Liver (tissue), 9 donors: ENCODE results near the gene PAGE3. TPM values are rescaled to one million over a fixed set of nuclear protein-coding genes. Genes with fewer than 3 reads are reported as not detected.

ENCODE experiments used
- DNase-seq: peaks from one replicate; pipeline ENCODE4 v3.0.0-alpha.2; 2017; ENCODE audit warnings: low spot score
- H3K27ac ChIP-seq, 2 donors: one replicate each; pipeline ENCODE4 v1.7.0; 2013; ENCODE audit warnings: inconsistent platforms in 2 of 2, low read length in 2 of 2, control low read depth in 1 of 2, low read depth in 1 of 2, mild to moderate bottlenecking in 1 of 2
- H3K27me3 ChIP-seq, 4 donors: one replicate each; pipeline versions ENCODE4 v1.6.1 to v1.7.0; 2013; ENCODE audit warnings: low read length in 3 of 4, inconsistent platforms in 1 of 4, mild to moderate bottlenecking in 1 of 4, moderate library complexity in 1 of 4; ENCODE audit not compliant: control insufficient read depth in 4 of 4, insufficient read depth in 4 of 4
- H3K36me3 ChIP-seq, 4 donors: one replicate each; pipeline versions ENCODE4 v1.6.1 to v1.7.0; 2013; ENCODE audit warnings: low read length in 3 of 4, mild to moderate bottlenecking in 3 of 4, low read depth in 1 of 4, moderate library complexity in 1 of 4; ENCODE audit not compliant: control insufficient read depth in 4 of 4, insufficient read depth in 3 of 4
- H3K4me1 ChIP-seq, 4 donors: one replicate each; pipeline versions ENCODE4 v1.6.1 to v1.7.0; 2013; ENCODE audit warnings: low read length in 3 of 4, mild to moderate bottlenecking in 3 of 4, moderate library complexity in 1 of 4; ENCODE audit not compliant: control insufficient read depth in 4 of 4, insufficient read depth in 4 of 4
- H3K4me3 ChIP-seq, 3 donors: one replicate each; pipeline versions ENCODE4 v1.6.1 to v1.7.0; 2013; ENCODE audit warnings: low read length in 3 of 3, control low read depth in 1 of 3, low read depth in 1 of 3, mild to moderate bottlenecking in 1 of 3
- H3K9ac ChIP-seq, 2 donors: one replicate each; pipeline ENCODE4 v1.7.0; 2013; ENCODE audit warnings: low read length in 2 of 2, mild to moderate bottlenecking in 2 of 2, moderate library complexity in 2 of 2, control low read depth in 1 of 2, low read depth in 1 of 2
- H3K9me3 ChIP-seq, 4 donors: one replicate each; pipeline versions ENCODE4 v1.6.1 to v1.7.0; 2013; ENCODE audit warnings: low read length in 3 of 4; ENCODE audit not compliant: control insufficient read depth in 4 of 4
- CTCF ChIP-seq: fragments of 150-350 bp; IDR thresholded peaks from 2 replicates; pipeline ENCODE4 v1.5.1; 2017; ENCODE audit warnings: improper control_type of control experiment, low read depth, low read length; ENCODE audit not compliant: missing input control
- FOXA1 ChIP-seq: IDR thresholded peaks from 2 replicates; pipeline ENCODE4 v1.6.1; 2016; ENCODE audit warnings: antibody characterized with exemption
- GABPA ChIP-seq, 2 donors: IDR thresholded peaks in 1 of 2; conservative IDR thresholded peaks in 1 of 2; 2 replicates each; pipeline ENCODE4 v1.6.1; 2016; ENCODE audit warnings: antibody characterized with exemption in 2 of 2, mild to moderate bottlenecking in 1 of 2, moderate library complexity in 1 of 2
- HNF4G ChIP-seq: IDR thresholded peaks from 2 replicates; pipeline ENCODE4 v1.6.1; 2016; ENCODE audit warnings: antibody characterized with exemption
- NR2F2 ChIP-seq: IDR thresholded peaks from 2 replicates; pipeline ENCODE4 v1.6.1; 2016; ENCODE audit warnings: antibody characterized with exemption
- RAD21 ChIP-seq, 2 donors: IDR thresholded peaks; 2 replicates each; pipeline ENCODE4 v1.6.1; 2016; ENCODE audit warnings: antibody characterized with exemption in 2 of 2, mild to moderate bottlenecking in 2 of 2
- REST ChIP-seq: IDR thresholded peaks from 2 replicates; pipeline ENCODE4 v1.6.1; 2016; ENCODE audit warnings: antibody characterized with exemption, mild to moderate bottlenecking
- SP1 ChIP-seq: IDR thresholded peaks from 2 replicates; pipeline ENCODE4 v1.6.1; 2018; ENCODE audit warnings: antibody characterized with exemption, mild to moderate bottlenecking
- ZBTB33 ChIP-seq: IDR thresholded peaks from 2 replicates; pipeline ENCODE4 v1.6.1; 2016; ENCODE audit warnings: antibody characterized with exemption
- WGBS: extraction: QIAGEN DNeasy Blood & Tissue Kit; methylation state at CpG from one replicate; pipeline ENCODE4 v1.1.7; 2013; 5-methylcytosine and 5-hydroxymethylcytosine counted together
- polyA plus RNA-seq, 2 donors: library from polyadenylated mRNA; stranded (reverse) in 1 of 2; unstranded in 1 of 2; fragments of 200-250 nt in 1 of 2; fragments of >200 nt in 1 of 2; fragmentation: Nextera tagmentation in 1 of 2; extraction: Ambion mirVana in 1 of 2; gene quantifications; one replicate each; pipeline versions ENCODE4 v1.2.1 to v1.2.3, GENCODE V29; 2013 to 2015
- total RNA-seq, 2 donors: library from RNA; depleted of rRNA; stranded (reverse); fragments of >200 nt; gene quantifications; one replicate each; pipeline ENCODE4 v1.2.3, GENCODE V29; 2014
- donor health status: healthy.
- donor health status: healthy.
- donor health status: healthy.
- donor health status: healthy.
- donor health status: healthy.

PAGE3 gene
- total and polyA plus RNA-seq, 4 donors, result not detected

DNA sequence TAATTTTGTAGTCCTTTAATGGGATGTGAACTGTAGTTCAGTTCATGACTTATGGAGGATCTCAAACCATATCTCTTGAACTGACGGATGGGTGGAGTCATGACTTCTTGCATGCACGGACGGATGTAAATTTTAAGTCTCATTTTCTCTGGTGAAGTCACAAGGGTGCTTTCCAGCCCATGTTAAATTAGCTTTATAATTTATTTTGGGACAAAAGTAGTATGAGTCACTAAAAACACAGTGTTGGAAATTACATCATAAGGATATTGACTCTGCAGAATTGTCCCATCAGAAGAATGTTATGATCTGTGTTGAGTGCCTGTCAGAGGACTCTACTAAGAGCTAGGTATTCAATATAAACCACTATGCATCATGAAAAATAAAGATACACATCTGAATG is 51.3 kb downstream of the PAGE3 start:
- WGBS, result 79% methylated on average over 3 of the region's 3 CpGs
- H3K9ac ChIP-seq, result no peak overlapping the region
- no peaks in the 10 kb centered on the region for H3K27me3 ChIP-seq

More for the DNA sequence above, 51.3 kb downstream of the PAGE3 start:
- H3K9me3 ChIP-seq, result no peaks in the 10 kb centered on the region
- DNase-seq, result no peak
- no peak overlapping the region for H3K4me3 ChIP-seq
- H3K4me1 ChIP-seq, result peaks cover 0 to 6% (median 3%) of the 10 kb centered on the region in 4 donors
- H3K27ac ChIP-seq, result no peak overlapping the region
- no peak for TF ChIP-seq SP1
- TF ChIP-seq REST, result no peak
- no peak for TF ChIP-seq ZBTB33
- TF ChIP-seq FOXA1, result no peak
- no peak for TF ChIP-seq GABPA (IDR thresholded peaks at IDR 0.05 in 1 of 2, conservative IDR thresholded peaks at IDR 0.05 in 1 of 2)
- TF ChIP-seq HNF4G, result no peak
- no peak for TF ChIP-seq NR2F2
- no peak for TF ChIP-seq RAD21 (IDR thresholded peaks at IDR 0.05)
- no peak for TF ChIP-seq CTCF
- no peaks in the 10 kb centered on the region for H3K36me3 ChIP-seq
